SHP77 (cell line): ENCODE data around the gene PPP1R12A.

Experiments used
- DNase-seq, 2 experiments: peaks; one replicate each; lab custom pipeline; 2025; lab: John Stamatoyannopoulos, UW

The PPP1R12A gene

DNA sequence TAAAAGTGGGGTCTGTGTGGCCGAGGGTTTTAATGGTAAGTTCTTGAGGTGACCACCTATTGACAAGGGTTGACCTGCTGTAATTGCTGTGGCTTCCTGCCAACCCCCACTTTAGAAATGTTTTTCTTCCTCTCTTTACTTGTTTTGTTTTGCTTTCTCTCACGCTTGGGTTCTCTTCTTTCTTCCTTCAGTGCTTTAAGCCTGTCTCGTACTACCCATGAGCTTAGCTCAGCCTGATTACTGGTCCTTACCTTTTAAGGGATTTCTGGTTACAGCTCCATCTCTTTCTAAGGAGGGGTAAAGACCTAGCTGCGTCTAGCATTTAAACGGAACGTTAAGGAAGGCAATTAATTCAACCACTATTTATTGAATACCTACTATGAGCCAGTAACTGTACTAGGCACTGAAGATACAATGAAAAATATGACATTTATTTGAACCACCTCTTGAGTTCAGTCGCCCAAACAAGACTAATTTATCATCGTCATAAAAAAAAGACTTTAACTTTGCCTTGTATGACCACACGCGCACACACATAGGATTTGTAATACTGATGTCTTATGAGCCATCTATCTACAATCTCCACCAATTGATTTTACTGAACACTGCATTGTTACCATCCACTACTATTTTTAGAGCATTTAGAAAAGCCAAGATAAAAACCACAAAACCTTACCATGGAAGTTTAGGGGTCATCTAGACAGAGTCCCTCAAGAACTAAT is 888 bp upstream of the PPP1R12A start:
- DNase-seq: peak in 1 of 2 experiments; percentile 7

DNA sequence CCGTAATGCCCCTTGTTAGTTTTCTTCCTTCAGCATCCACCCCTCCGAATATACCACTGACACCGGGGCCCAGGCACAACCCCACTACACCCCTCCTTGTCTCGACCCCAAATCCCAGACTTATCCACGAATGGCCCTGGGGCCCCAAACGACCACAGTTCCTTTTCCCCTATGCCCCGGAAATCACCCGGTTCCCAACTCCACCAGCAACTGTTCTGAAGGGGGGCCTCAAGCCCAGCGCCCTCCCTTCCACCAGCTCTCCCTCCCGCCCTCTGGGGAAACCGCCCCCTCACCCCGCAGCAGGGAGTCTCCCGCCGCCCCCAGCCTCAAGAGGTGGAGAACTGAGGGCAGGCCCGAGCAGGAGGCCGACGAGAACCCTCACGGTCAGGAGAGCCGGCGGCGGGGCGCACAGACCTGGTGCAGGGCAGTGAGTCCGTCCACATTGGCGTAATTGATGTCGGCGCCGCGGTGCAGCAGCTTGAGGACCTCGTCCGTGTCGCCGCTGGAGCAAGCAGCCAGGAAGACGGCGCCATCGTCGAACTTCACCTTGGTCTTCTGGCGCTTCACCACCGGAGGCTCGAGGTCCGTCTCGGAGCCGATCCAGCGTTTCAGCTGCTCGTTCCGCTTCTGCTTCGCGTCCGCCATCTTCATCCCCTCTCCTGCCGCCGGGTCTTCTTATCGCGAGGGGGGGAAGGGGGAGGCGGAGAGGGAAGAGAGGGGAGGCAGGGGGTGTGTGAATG is 446 bp downstream of the PPP1R12A start:
- DNase-seq: peak in 1 of 2 experiments; percentile 11

DNA sequence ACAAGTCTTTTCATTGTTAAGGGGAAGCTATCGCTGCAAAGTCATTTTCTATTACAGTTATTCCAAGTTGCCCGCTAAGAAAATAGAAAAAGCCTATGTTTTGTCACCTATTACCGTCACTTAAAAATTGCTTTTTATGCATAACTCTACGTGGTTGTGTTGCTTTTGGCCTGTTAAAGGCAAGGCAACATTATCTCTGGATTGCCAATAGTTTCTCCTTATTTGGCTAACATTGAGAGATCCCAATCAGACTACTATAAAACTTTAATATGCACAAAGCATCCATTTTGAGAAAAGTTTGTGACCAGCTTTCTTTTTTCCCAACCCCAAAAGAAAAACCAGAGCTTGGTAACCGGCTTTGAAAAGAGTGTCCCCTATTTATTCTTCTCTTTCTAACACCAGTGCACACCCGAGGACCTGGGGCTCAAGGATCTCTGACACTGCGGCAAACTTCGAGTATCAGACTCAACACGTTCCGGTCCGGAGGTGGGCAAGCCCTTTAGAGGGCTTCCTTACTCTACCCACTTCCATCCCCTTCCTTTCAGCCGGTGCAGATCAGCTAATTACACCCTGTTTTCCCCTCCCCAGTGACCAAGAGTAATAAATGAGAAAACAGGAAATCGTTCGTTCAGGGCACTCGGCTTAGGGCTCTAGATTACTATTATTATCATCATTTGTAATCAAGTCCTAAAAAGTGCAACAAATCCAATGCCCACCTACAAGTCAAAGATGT is 1.2 kb downstream of the PPP1R12A start:
- no peak for DNase-seq

DNA sequence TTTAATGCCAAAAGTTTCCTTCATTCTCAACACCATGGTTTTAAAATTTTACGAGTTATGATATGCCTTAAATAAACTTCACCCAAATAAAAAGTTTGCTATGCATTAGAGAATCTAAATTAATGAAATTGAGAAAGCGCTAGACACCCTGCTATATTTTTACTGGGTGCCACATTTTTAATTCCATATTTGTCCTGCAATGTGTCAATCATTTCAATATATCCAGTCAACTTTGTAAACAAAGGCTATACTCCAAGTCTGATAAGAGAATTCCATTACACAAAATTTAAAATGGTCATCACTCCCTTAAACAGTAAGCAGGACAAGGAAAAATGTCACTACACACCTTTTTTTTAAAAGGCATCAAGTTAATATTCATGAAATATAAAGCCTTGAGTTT is 1.9 kb downstream of the PPP1R12A start:
- no peak for DNase-seq

DNA sequence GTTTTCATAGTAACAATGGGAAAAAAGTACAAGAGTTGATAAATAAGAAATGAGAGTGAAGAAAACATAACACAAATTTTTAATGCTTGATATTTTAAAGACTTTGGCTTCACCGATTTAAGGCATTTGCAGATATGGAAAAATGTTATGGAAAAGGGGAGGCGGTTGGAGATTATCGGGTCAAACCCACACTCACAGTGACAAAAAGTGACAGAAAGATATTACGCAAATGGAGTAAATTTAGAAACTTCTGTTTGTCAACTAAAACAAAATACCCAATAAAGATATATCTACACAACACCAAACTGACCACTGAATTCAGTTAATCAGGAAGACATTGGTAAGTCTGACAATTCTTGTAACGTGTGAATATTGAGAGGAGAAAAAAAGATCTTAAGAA is 2.5 kb downstream of the PPP1R12A start:
- DNase-seq: no peak

DNA sequence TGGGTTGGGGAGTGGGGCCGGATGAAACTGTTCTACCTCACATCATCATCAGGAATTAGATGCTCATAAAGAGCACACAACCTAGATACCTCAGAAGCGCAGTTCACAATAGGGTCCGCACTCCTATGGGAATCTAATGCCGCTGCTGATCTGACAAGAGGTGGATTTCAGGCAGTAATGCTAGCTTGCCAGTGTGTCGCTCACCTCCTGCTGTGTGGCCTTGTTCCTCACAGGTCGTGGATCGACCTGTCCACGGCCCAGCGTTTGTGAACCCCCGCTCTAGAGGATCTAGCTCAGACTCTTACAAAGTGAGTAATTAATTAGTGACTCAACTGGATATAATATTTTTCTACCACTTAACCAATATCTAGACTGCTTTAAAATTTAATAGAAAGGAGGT is 5.8 kb downstream of the PPP1R12A start:
- DNase-seq: no peak

DNA sequence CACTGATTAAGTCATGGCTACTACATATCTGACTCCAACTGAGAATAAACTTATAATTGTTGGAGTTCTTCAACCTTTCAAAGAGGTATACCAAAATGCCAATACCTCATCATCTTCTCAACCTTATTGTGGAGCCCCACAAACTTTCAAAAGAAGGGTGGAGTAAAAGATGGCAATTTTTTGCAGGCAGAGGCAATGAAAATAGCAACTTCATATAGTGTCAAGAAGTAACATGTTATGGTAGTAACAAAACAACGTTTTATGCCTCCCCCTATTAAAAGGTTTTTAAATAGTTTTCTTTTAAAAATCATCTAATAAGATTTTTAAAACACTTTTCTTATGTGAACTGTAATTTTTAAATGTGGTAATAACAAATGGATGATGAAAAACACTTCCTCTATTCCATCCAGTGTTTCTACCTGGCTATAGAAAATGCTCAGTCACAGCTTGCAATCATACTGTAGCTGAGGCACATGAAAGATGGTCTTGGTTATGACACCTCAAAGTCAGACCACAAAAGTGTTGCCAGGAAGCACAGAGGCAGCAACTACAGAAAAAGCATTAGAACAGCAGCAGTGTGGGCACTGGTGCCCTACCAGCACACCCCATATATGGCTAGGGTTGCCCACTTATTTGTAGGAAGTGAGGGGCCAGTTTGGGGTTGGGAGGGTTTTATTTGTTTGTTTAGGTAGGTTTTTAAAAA is 7.0 kb downstream of the PPP1R12A start:
- no peak for DNase-seq

DNA sequence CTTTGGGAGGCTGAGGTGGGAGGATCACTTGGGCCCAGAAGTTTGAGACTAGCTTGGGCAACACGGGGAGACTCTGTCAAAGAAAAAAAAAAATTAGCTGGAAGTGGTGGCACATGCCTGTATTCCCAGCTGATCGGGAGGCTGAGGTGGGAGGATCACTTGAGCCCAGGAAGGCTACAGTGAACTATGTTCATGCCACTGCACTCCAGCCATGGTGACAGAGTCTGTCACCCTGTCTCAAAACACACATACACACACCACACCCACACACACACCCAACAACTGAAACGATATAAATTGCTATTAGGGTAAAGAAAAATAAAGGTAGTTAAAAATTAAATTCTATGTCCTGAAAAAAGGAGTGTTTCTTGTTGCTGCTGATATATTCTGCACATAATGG is 7.9 kb downstream of the PPP1R12A start:
- no peak for DNase-seq

DNA sequence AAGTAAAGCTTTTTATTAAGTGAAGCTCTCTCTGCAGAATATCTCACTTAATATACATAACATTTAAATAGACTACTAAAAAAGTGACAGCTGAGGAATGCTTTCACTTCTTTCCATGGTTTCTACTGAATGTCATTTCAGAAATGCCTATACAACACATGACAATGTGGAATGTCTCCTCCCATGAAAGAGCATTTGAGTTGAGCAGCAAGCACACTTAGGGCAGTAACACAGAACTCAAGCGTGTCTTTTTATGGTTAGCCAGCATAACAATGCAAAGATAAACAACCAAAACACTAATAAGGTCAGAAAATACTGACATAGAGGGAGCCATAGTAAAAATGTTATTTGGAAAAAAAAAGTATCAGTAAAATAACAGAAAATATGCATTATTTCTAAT is 9.4 kb downstream of the PPP1R12A start:
- DNase-seq: no peak

DNA sequence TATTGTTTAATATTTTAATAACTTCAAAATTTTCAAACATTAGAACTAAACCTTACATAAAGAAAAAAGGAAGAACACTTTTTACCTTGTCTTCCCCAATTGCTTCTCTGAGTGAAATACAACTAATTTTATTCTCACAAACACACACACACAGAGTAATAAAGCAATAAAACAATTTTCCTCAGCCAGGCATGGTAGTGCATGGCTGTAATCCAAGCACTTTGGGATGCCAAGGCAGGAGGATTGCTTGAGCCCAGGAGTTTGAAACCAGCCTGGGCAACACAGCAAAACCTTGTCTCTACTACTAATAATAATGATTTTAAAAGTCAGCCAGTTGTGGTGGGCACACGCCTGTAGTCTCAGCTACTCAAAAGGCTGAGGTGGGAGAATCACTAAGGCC is 13.1 kb downstream of the PPP1R12A start:
- DNase-seq: no peak

DNA sequence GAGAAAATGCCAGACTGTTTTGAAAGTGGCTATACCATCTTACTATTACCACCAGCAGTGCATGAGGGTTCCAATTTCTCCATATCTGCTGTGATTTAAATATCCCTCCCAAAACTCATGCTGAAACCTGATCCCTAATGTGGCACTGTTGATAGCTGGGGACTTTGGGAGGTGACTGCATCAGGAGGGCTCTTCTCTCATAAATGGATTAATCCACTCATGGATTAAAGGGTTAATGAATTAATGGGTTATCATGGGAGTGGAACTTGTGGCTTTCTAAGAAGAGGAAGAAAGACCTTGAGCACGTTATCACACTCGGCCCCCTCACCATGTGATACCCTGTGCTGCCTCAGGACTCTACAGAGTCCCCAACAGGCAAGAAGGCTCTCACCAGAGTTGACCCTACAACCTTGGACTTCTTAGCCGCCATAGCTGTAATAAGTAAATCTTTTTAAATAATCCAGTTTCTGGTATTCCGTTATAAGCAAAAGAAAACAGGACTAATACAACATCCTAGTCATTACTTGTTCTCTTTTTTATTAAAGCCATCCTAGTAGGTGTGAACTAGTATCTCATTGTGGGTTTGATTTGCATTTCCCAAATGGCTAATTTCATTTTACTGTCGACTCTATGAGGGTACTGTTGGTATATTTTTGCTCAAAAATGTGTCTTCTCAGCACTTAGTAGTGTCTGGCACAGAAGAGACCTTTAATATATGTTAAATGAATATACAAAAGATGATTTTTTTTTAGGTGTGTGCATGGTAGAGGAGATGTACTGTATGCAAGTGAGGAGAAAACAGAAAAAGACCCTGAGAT is 14.3 kb downstream of the PPP1R12A start:
- DNase-seq: no peak

DNA sequence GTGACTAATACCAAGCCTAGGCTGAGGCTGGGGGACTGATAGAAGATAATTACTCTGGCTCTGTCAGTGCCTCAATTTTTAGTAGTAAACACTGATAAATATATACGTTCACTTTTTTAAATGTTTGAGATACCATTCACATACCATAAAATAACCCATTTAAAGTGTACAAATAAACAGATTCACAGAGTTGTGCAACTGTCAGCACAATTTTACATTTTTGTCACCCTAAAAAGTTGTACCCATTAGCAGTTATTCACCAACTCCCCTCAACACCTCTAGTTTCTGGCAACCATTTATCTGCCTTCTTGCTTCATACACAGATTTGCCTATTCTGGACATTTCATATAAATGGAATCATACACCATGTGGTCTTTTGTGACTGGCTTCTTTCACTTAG is 15.1 kb downstream of the PPP1R12A start:
- DNase-seq: no peak

DNA sequence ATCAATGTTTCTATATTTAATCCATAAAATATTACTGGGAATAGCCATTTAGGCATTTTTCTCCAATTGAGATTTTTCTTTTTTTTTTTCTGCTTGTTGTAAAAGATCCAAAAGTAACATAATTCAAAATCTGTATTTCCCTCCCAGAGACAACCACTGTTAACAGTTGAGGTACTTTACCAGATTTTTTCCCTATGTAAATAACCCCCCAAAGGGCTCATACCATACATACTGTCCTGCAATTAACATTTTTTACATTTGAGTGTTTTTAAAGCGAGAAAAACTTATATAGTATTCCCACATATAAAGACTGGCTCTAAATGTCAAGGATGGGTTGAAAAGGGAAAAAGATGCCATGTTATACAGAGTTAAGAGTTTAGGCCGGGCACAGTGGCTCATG is 18.1 kb downstream of the PPP1R12A start:
- no peak for DNase-seq

DNA sequence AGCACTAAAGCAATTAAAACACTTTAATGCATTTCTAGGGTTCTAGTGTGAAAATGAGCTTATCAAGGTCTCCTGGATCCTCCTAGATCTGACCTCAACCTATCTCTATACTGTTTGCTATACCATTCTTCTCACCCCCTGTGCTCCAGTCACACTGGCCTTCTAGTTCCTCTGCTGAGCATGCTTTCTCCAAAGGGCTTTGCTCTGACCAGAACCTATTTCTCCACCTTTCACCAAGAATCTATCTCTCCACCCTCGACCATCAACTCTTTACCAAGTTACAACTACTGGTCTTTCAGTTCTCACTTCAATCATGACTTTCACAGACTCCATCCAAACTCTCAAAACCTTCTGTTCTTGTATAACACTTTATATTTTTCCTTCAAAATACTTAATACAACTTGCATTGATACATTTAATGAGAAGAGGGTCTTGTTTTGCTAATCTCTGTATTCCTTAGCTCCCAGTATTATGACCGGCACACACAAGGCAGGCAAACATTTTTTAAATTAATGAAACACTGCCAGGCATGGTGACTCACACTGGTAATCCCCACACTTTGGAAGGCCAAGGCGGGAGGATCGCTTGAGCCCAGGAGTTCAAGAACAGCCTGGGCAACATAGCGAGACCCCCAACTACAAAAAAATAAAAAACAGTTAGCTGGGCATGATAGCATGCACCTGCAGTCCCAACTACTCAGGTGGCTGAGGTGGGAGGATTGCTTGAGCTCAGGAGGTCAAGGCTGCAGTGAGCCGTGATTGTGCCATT is 22.8 kb downstream of the PPP1R12A start:
- DNase-seq: no peak

DNA sequence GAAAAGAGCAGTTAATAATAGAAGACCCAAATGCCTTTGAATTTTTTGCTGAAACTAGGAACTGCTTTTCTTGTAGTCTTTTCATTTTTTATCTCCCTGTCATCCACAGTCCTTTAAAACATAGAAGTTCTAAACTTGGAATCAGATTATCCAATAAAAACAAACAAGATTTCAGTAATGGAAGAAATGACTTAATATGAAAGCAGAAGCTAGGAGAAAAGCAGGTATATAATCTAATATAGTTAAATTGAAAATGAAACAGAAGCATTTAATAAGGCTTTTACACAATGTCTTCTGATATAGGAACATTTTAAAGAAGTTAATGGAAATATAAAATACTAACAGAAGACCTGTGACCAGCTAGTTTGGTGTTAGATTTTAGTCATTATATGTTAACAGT is 26.5 kb downstream of the PPP1R12A start:
- no peak for DNase-seq

DNA sequence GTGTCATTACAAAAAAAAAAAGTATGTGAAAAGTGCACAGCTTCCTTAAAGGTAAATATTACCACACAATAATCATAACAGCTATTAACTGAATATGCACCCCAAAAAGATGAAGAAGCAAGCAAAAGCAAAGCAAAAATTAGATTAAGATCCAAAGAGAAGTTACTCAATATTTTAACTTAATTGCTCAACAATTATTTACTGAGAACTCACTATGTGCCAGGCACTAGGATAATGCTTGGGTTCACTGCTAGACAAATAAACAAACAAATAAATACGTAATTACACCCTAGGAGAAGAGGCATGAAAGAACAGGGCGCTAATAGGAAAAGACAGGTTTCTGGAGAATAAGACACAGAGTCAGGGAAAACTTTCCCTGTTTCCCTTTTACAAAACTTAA is 33.4 kb downstream of the PPP1R12A start:
- no peak for DNase-seq

DNA sequence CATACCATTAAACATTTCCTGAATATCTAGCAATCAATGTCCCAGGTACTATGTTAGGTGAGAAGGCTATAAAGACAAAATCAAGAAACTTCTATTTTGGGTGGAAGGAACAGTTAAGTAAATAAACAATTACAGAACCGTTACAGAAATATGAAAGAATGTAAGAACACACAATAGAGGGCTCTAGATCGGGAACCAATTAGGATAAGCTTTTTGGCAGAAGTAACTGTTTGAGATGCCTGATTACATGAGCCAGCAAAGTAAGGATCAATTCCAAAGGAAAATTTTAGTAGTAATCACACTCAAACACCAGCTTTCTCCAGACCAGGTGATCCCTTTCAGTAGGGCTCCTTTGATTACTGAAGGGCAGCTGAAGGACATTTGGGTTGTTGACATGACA is 33.9 kb downstream of the PPP1R12A start:
- DNase-seq: no peak

DNA sequence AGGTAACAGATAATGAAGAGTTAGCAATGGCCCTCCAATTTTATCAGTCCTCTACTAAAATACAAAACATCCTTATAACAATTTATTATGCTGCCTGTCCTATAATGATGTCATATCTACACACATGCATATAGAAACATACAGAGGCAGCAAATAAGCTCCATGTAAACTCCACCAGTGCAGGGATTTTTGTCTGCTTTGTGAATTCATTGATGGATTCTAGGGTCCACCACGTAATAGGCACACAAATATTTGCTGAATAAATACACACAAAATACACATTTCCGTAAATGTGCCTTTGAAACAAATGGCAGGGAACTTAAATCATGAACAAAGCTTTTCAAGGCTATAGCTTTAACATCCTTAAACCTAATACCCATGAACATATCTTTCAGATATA is 34.7 kb downstream of the PPP1R12A start:
- DNase-seq: no peak

DNA sequence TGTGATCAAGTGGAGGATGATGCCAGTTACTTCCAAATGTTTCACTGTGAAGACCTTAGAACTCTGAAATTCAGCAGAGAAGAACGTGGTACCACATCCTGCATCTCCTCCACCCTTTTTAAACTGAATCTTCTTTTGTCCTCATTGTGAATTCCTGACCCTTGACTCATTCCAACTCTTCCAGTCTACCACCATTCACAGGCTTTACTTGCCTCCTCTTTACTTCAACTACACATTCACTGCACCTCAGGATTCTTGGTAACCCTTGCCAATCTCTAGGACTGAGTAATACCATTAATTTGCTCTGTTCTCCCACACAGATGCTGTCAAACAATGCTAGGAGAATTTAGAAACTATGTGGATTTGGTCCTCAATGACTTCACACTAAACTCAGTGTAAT is 37.3 kb downstream of the PPP1R12A start:
- DNase-seq: no peak

DNA sequence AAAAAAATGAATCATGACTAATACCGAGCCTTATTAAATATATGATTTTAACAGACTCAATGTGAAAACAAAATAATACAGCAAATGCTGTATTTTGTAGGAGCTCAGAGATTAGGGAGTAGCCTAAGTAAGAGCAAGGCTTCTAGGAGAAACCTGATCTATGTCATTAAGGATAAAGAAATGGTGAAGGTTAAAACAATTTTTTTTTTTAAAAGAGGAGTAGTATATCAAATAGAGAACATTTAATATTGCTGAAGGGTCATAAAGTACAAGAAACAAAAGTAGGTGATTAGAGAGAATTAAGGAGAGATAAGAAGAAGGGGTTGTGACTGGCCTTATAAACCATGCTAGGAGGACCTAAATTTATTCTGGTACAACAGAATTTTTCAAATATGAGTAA is 39.1 kb downstream of the PPP1R12A start:
- no peak for DNase-seq

DNA sequence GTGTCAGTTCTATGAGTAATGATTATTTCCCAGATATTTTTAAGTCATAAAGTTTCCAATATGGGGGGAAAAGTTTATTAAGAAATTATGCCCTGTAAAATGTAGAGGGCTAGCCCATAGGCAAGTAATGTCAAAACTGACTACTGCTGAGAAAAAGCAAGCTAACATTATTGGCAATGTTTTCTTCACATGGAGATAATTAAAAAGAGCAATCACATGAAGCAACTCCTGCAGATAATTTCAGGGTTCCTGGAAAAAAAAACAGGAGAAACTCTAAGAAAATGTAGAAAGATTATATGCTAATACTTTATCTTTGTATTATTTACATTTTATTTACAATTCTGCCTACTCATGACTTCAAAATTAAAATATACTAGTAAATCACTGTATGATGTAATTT is 39.8 kb downstream of the PPP1R12A start:
- no peak for DNase-seq
